Stimulated activated CD4-positive, alpha-beta T cell treated with anti-CD3 and anti-CD28 coated beads, Interleukin-4, amount 100 ng/mL, for 48 hours (primary cell): ENCODE results near the gene LGALS7.

ENCODE experiments used
- DNase-seq, 2 donors: peaks; one replicate each; pipeline ENCODE4 v3.0.0-alpha.2; 2020; ENCODE audit warnings: low read depth in 2 of 2

Gene LGALS7

DNA sequence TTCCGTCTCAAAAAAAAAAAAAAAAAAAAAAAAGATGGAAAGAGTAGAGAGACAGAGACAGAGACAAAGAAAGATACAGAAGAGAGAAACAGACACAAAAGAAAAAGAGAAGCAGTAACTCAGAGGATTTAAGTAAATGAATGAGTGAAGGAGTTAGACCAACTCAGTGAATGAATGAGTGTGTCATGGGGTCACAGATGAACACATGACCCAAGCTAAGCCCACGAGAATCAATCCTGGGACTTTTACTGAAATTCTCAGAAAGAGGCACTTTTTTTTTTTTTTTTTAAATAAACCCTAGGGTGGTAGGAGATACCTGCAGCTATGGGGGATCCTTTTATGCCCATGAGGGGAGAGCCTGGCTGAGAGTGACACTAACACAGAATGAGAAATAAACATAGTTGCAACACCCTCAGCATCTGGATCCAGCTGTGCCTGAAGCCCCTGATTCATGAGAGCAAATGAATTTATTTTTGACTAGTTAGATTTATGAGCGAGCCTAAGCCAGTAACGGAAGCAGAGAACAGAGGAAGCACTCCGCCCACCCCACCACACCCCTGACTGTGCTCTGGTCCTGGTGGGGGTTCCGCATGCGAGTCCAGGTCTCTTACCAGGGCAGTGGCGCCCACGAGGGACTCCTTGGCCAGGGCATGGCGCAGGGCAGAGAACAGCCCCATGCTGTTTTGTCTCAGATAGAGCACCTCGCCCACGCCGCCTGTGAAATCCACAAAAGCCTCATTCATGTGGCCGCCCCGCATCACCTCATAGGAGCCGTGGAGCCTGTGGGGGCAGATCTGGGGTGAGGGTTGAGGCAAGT is 33.7 kb downstream of the LGALS7 start:
- DNase-seq, result no peak

GRCh38 chr19:38737921-38738737 is 35.2 kb downstream of the LGALS7 start:
- no peak for DNase-seq

- no peak for DNase-seq
Observed at GRCh38 chr19:38737281-38737865, 35.9 kb downstream of the LGALS7 start.

DNA sequence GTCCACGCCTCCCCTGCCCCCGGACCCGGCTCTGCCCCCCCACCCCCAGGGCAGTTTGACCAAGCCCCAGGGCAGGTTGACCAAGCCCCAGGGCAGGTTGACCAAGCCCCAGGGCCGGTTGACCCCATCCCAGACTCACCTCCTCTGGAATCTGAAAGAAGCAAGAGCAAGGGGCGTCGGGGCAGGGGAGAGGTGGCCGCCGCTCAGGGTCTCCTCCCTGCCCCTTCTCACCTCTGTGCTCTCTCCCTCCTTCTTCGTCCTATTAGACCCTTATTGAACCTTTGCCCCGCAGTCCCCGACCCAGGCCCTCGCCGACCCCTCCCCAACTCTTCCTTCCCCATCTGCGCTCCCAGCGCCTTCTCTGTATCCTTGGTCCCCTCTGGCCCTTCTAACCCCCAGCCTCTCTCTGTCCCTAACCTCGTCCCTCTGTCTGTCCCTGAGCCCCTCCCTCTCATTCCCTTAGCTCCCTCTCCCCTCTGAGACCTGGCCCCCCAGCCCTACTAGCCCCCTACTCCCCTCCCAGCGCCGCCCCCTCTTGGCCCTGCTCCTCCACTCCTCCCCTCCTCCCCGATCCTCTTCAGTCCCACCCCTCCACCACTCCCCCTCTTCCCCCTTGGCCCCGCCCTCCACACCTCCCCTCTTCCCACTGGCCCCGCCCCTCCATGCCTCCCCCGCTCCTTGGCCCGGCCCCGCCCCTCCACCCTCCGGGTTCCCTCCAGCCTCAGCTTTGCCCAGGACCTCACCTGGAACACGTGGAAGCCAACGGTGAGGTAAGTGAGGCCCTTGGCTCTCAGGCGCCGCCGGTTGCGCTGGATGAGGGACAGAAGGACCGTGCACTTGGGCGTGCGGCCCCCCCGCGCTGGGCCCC is 36.7 kb downstream of the LGALS7 start:
- DNase-seq, result peak; percentile 59 to 78

- DNase-seq, result peak; percentile 44 to 56
Observed at GRCh38 chr19:38736036-38736412, 37.3 kb downstream of the LGALS7 start.

- no peak for DNase-seq
Observed at GRCh38 chr19:38735257-38735686, 38.0 kb downstream of the LGALS7 start.

DNA sequence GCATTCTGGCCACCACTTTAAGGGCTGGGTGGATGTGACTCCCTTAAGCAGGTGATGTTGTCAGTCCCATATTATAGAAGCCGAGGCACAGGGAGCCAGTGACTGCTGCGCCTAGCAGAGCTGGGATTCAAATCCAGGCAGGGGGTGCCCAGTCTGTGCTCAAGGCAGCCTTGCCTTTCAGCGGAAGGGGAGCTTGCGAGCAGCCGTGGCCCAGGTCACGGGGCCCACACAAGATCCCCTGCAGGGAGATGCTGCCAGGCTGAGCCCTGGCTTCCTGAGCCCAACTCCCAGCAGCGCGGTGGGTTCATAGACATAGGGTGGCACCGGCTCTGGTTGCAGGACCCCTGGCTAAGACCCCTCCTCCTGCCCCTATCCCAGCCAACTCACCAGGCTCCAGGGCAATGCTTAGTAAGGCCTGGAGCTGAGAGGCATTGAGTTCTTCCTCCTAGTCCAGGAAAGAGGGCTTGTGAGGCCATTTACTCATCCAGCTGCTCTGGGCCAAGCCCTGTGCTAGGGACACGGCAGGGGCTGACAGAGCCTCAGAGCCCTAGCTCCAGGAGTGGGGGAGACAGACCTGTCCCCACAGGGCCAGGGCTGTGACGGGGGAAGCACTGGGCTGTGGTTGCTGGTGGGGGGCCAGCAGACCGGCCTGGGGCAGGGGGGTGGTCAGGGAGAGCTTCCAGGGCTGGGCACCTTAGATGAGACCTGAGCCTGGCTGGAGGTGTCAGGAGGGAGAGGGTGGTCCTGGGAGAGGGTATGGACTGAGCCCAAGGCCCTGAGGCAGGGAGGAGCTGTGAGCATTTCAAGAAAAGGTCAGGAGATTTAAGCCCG is 38.7 kb downstream of the LGALS7 start:
- DNase-seq, result no peak

DNA sequence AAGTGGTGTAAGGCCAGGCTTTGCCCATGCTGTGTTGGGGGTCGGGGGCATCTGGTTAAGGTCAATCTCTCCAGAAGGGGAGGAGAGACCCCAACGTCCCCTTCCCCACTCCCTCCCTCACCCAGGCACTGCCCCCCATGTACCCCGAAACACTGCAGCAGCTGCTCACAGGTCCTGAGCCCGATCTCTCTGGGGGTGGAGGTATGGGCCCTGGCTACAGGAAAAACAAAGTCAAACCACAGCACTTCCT is 39.2 kb downstream of the LGALS7 start:
- no peak for DNase-seq

- no peak for DNase-seq
Observed at GRCh38 chr19:38733493-38734175, 39.7 kb downstream of the LGALS7 start.

GRCh38 chr19:38733241-38733492 is 40.1 kb downstream of the LGALS7 start:
- no peak for DNase-seq

- DNase-seq, result no peak
Observed at GRCh38 chr19:38731654-38732301, 41.5 kb downstream of the LGALS7 start.

GRCh38 chr19:38730731-38731589 is 42.4 kb downstream of the LGALS7 start:
- DNase-seq, result no peak

- no peak for DNase-seq
Observed at GRCh38 chr19:38730470-38730730, 42.9 kb downstream of the LGALS7 start.

DNA sequence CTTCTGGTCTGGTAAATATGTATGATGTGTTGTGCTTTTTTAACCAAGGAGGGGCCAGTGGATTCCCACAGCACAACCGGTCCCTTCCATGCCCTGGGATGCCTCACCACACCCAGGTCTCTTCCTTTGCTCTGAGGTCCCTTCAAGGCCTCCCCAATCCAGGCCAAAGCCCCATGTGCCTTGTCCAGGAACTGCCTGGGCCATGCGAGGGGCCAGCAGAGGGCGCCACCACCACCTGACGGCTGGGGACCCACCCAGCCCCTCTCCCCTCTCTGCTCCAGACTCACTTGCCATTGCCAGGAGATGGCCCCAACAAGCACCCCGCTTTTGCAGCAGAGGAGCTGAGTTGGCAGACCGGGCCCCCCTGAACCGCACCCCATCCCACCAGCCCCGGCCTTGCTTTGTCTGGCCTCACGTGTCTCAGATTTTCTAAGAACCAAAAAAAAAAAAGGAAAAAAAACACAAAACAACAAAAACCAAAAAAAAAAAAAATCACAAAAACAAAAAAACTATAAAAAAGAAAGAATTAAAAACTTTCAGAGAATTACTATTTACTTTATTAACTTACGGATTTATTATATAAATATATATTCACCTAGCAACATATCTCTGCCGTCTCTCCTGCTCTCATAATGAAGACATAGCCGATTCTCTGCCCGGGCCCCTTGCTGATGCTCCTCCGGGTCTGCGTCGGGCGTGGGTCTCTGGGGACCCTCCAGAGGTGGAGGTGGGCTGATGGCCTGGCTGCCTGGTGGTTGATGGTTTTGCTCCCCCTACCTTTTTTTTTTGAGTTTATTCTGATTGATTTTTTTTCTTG is 43.5 kb downstream of the LGALS7 start:
- DNase-seq, result peak; percentile 77 to 87

DNA sequence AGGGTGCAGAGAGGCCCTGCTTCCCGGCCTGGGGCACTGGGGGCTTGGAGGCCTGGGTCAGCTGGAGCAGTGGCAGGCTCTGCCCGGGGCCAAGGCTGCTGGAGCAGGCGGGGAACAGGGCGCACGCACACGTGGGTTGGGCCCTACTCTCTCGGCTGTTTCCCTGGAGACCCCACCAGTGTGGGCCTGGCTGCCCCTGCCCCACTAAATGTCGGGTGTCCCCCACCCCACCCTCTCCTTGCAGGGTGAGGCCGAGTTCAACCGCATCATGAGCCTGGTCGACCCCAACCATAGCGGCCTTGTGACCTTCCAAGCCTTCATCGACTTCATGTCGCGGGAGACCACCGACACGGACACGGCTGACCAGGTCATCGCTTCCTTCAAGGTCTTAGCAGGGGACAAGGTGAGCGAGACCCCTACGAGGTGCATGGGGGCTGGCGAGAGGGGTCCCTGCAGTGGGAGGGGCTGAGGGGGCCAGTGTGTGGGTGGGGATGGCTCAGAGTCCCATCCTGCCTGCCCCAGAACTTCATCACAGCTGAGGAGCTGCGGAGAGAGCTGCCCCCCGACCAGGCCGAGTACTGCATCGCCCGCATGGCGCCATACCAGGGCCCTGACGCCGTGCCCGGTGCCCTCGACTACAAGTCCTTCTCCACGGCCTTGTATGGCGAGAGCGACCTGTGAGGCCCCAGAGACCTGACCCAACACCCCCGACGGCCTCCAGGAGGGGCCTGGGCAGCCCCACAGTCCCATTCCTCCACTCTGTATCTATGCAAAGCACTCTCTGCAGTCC is 44.4 kb downstream of the LGALS7 start:
- no peak for DNase-seq

- DNase-seq, result no peak
Observed at GRCh38 chr19:38727868-38728660, 45.3 kb downstream of the LGALS7 start.

DNA sequence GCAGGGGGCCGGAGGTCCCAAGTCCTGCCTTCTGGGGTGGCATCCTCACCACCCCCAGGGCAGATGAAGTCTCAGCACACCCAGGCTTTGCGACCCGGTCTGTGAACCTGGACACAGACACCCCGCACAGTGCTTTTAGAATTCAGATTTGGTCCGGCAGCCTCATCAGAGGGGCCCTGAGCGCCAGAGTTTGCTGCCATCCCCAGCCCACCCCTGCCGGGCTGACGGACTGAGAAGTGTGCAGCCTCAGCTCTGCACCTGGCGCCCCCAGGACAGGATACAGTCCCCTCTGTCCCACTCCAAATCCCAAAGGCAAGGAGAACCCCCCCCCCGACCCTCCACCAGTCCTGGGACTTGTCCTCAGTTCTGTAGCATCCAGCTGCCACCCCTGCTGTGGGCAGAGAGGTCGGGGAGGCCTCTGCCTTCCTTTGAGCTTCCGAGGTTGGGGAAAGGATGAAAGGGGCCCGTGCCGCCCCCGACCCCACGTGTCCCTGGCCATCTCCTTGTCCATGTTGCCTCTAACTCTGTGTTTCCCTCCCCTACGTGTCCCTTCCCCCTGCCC is 45.9 kb downstream of the LGALS7 start:
- no peak for DNase-seq
